ENCODE data around the gene VSIR. TPM values are rescaled to one million over a fixed set of nuclear protein-coding genes. Genes with fewer than 3 reads are reported as not detected.

The VSIR gene
- total RNA-seq, 1 donor from 2014 or later = 56.5 TPM

GRCh38 chr10:71750124-71750841 lies 23.0 kb downstream of the VSIR start:
- peak overlapping the region; percentile 99 for H3K27ac Mint-ChIP-seq
- no peaks in the 10 kb centered on the region for H3K9me3 Mint-ChIP-seq
- no peak for DNase-seq (ENCODE audit: low spot score)
- H3K4me1 Mint-ChIP-seq (ENCODE audit: low read depth) = peaks cover 84% of the 10 kb centered on the region
- no peaks in the 10 kb centered on the region for H3K27me3 Mint-ChIP-seq (ENCODE audit: low read depth)
- no peak overlapping the region for H3K4me3 Mint-ChIP-seq (ENCODE audit: low read depth)
- peaks cover 71% of the 10 kb centered on the region for H3K36me3 Mint-ChIP-seq (ENCODE audit: low read depth)
- intact Hi-C loops (cut with micrococcal nuclease) = no loop called here

DNA sequence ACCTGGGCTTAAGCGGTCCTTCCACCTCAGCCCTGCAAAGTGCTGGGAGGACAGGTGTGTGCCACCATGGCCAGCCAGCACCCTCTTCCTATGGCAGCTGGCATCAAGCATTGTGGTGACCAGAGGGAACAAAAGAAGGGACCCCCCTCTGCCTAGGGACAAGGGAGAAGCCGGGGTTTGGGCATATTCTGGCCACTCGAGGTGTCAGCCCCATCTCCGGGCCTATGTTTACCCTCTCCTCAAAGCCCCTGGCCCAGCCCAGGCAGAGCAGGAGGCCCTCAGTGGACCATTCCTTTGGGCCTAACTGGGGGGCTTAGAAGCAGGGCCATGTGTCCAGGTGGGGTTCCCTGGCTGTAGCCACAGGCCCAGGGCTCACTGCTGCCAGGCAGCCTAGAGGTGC lies 23.9 kb downstream of the VSIR start:
- no peak for DNase-seq (ENCODE audit: low spot score)
- H3K4me3 Mint-ChIP-seq (ENCODE audit: low read depth) = peak overlapping the region; percentile 69
- peak overlapping the region; percentile 99 for H3K27ac Mint-ChIP-seq
- H3K36me3 Mint-ChIP-seq (ENCODE audit: low read depth) = peaks cover 69% of the 10 kb centered on the region
- no peaks in the 10 kb centered on the region for H3K9me3 Mint-ChIP-seq
- intact Hi-C loops (cut with micrococcal nuclease) = no loop called here
- peaks cover 87% of the 10 kb centered on the region for H3K4me1 Mint-ChIP-seq (ENCODE audit: low read depth)
- no peaks in the 10 kb centered on the region for H3K27me3 Mint-ChIP-seq (ENCODE audit: low read depth)

DNA sequence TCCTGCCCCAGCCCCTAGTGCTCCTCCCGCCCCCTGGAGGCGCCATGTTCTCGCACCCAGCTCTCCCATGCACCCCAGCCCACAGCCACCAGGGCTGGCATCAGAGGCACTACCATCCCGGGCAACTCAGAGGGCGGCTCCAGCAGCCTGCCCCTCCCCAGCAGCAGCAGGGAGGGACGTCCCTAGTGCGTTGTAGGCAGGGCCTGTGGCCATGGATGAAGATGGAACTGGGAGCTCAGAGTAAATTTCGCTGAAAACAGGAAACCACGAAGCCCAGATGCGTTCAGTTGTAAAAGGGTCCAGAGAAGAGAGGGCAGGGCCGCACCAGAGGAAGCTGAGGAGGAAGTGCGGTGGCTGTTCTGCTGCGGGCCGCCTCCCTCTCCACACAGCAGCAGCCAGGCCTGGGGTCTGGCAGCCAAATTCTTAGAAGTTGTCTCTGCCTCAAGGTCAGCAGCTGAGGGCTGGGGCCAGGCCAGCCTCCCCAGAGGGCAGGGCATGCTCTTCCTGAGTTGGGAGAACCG lies 24.6 kb downstream of the VSIR start:
- peaks cover 63% of the 10 kb centered on the region for H3K36me3 Mint-ChIP-seq (ENCODE audit: low read depth)
- H3K27me3 Mint-ChIP-seq (ENCODE audit: low read depth) = no peaks in the 10 kb centered on the region
- peak overlapping the region; percentile 99 for H3K27ac Mint-ChIP-seq
- peak; percentile 83 for DNase-seq (ENCODE audit: low spot score)
- no peaks in the 10 kb centered on the region for H3K9me3 Mint-ChIP-seq
- peaks cover 85% of the 10 kb centered on the region for H3K4me1 Mint-ChIP-seq (ENCODE audit: low read depth)
- H3K4me3 Mint-ChIP-seq (ENCODE audit: low read depth) = peak overlapping the region; percentile 69
- intact Hi-C loops (cut with micrococcal nuclease) = loop anchor here (1.0 kb wide), 3 partner anchors 11 to 22 kb away; no protein-coding TSS in a partner anchor

DNA sequence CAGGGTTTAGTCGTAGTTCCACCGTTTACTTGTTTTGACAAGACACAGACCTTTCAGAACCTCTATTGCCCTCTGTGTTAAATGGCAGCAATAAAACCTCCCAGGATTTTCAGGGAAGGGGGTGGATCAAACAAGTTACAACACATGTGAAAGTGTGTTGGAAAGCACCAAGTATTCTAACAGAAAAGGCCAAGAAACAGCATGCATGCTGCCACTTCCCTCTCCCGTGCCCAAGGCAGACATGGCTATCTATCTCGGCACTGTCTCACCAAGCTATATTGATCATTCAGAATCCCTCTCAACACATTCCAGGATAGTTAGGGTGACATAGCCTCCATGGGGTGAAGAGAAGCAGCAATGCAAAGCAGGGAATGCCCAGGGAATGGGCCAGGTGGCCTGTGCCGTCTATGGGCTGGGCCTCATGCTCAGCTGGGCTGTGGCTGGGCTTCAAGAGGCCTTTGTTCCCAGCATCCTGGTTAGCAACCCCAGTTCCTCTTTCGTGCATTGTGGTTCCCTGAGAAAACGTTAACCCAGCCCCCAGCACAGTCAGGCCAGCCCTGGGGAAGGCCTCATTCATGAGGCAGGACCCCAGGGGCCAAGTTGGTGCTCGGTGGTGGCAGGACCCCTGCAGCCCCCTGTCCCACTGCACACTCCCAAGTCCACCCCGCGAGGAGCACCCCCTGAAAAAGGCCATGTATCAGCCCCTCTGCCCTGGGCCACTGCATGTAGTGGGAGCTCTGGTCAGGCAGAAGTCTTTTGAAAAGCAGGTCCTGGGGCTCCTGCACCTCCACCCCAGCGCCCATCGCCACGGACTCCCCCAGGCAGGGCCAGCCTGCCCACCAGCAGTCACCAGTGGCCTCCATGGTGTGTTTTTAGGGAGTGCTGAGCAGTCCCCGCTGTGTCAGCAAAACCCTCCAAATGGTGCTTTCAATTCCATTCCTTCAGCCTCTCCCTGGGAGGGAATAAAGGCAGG lies 25.5 kb downstream of the VSIR start:
- intact Hi-C loops (cut with micrococcal nuclease) = loop anchor here (1.0 kb wide), 3 partner anchors 11 to 22 kb away; no protein-coding TSS in a partner anchor
- DNase-seq (ENCODE audit: low spot score) = no peak
- no peaks in the 10 kb centered on the region for H3K27me3 Mint-ChIP-seq (ENCODE audit: low read depth)

GRCh38 chr10:71747039-71747531 lies 26.2 kb downstream of the VSIR start:
- Mint-ChIP-seq H3K9me3 (peaks cover 8% of the 10 kb centered on the region), H3K27ac (peak overlapping the region; percentile 99), H3K4me3 (ENCODE audit: low read depth) (no peak overlapping the region), H3K4me1 (ENCODE audit: low read depth) (peaks cover 83% of the 10 kb centered on the region), H3K36me3 (ENCODE audit: low read depth) (peaks cover 62% of the 10 kb centered on the region), H3K27me3 (ENCODE audit: low read depth) (no peaks in the 10 kb centered on the region)
- intact Hi-C loops (cut with micrococcal nuclease) = no loop called here
- no peak for DNase-seq (ENCODE audit: low spot score)

More for the DNA sequence above, 25.5 kb downstream of the VSIR start:
- Mint-ChIP-seq H3K9me3 (peaks cover under 1% of the 10 kb centered on the region), H3K4me3 (ENCODE audit: low read depth) (no peak overlapping the region), H3K36me3 (ENCODE audit: low read depth) (peaks cover 59% of the 10 kb centered on the region), H3K27ac (peak overlapping the region; percentile 99), H3K4me1 (ENCODE audit: low read depth) (peaks cover 83% of the 10 kb centered on the region)

DNA sequence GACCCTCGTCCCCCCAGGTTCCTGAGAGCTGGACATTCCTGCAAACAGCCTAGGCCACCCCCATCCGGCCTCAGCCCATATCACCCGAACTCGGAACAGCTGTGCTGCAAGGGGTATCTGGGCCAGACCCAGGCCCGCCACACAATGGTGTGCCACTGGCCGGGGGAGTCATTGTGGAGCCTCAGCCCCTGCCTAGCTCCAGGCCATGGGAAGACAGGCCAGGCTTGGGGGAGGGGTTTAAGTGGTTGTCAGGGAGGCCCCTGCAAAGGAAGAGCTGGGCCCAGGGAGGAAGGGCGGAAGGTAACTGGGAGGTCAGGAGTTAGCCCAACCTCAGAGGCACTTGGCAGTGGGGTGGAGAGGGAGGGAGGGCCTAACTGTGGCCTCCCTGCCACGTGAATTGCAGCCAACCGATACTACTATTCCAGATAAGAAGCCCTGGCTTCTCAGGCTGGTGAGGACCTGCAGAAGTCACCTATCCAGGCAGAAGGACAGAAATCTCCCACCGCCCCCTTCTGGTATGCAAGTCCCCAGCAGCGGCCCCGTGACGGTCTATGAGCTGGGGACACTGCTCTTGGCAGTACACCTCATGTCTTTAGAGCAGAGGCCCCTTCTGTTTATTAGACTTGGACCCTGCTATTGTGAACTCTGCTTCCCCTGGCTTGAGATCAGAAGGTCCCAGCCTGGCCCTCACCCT lies 26.8 kb downstream of the VSIR start:
- H3K4me3 Mint-ChIP-seq (ENCODE audit: low read depth) = no peak overlapping the region
- no peak for DNase-seq (ENCODE audit: low spot score)
- H3K27me3 Mint-ChIP-seq (ENCODE audit: low read depth) = no peaks in the 10 kb centered on the region
- peak overlapping the region; percentile 99 for H3K27ac Mint-ChIP-seq
- peaks cover 85% of the 10 kb centered on the region for H3K4me1 Mint-ChIP-seq (ENCODE audit: low read depth)
- H3K36me3 Mint-ChIP-seq (ENCODE audit: low read depth) = peaks cover 57% of the 10 kb centered on the region
- H3K9me3 Mint-ChIP-seq = peaks cover 9% of the 10 kb centered on the region
- intact Hi-C loops (cut with micrococcal nuclease) = no loop called here

GRCh38 chr10:71745664-71746250 lies 27.6 kb downstream of the VSIR start:
- no peaks in the 10 kb centered on the region for H3K27me3 Mint-ChIP-seq (ENCODE audit: low read depth)
- H3K36me3 Mint-ChIP-seq (ENCODE audit: low read depth) = peaks cover 53% of the 10 kb centered on the region
- peaks cover 89% of the 10 kb centered on the region for H3K4me1 Mint-ChIP-seq (ENCODE audit: low read depth)
- H3K4me3 Mint-ChIP-seq (ENCODE audit: low read depth) = no peak overlapping the region
- DNase-seq (ENCODE audit: low spot score) = no peak
- intact Hi-C loops (cut with micrococcal nuclease) = no loop called here
- H3K27ac Mint-ChIP-seq = peak overlapping the region; percentile 99
- peaks cover 9% of the 10 kb centered on the region for H3K9me3 Mint-ChIP-seq

GRCh38 chr10:71744897-71745663 lies 28.2 kb downstream of the VSIR start:
- intact Hi-C loops (cut with micrococcal nuclease) = no loop called here
- Mint-ChIP-seq H3K36me3 (ENCODE audit: low read depth) (peaks cover 46% of the 10 kb centered on the region), H3K4me3 (ENCODE audit: low read depth) (no peak overlapping the region), H3K27ac (peak overlapping the region; percentile 12), H3K27me3 (ENCODE audit: low read depth) (no peaks in the 10 kb centered on the region), H3K9me3 (peaks cover 9% of the 10 kb centered on the region), H3K4me1 (ENCODE audit: low read depth) (peaks cover 87% of the 10 kb centered on the region)
- DNase-seq (ENCODE audit: low spot score) = no peak

DNA sequence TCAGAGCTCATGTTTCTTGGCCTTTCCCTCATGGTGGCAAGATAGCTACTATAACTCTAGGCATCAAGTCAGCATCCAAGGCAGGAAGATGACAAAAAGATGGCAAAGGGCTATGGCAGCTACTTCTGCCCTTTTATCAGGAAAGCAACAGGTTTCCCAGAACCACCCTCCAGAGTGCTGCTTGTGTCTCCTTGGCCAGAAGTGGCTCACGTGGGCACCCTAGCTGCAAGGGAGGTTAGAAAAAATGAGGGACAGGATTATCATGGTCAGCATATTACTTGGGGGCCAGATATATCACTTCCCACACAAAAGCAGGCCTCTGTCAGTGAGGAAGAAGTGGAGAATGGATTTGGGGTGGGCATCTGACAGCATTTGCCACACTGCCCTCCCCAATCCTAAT lies 29.5 kb downstream of the VSIR start:
- H3K4me1 Mint-ChIP-seq (ENCODE audit: low read depth) = peaks cover 84% of the 10 kb centered on the region
- peaks cover 39% of the 10 kb centered on the region for H3K36me3 Mint-ChIP-seq (ENCODE audit: low read depth)
- intact Hi-C loops (cut with micrococcal nuclease) = no loop called here
- H3K9me3 Mint-ChIP-seq = peaks cover 9% of the 10 kb centered on the region
- no peak overlapping the region for H3K27ac Mint-ChIP-seq
- H3K4me3 Mint-ChIP-seq (ENCODE audit: low read depth) = no peak overlapping the region
- no peak for DNase-seq (ENCODE audit: low spot score)
- H3K27me3 Mint-ChIP-seq (ENCODE audit: low read depth) = no peaks in the 10 kb centered on the region

GRCh38 chr10:71743089-71743838 lies 30.1 kb downstream of the VSIR start:
- no peak for DNase-seq (ENCODE audit: low spot score)

More at GRCh38 chr10:71743089-71743838, 30.1 kb downstream of the VSIR start:
- Mint-ChIP-seq H3K4me1 (ENCODE audit: low read depth) (peaks cover 83% of the 10 kb centered on the region), H3K4me3 (ENCODE audit: low read depth) (no peak overlapping the region), H3K27me3 (ENCODE audit: low read depth) (no peaks in the 10 kb centered on the region), H3K36me3 (ENCODE audit: low read depth) (peaks cover 34% of the 10 kb centered on the region), H3K27ac (peak overlapping the region; percentile 60), H3K9me3 (peaks cover 9% of the 10 kb centered on the region)
- intact Hi-C loops (cut with micrococcal nuclease) = no loop called here

Data from activated T-helper 2 cell treated with anti-CD3 and anti-CD28 coated beads, Interferon-gamma antibody, Interleukin-2, Interleukin-4, amounts not matched to agents 10 μg/mL and 5 μg/mL and 100 μg/mL, durations not matched to agents 14 hours and 24 hours and 36 hours (primary cell).